Erythroblast (primary cell): ENCODE measurements around the gene NR3C2.

Source experiments
- GATA1 ChIP-seq: IDR thresholded peaks from 2 replicates; pipeline ENCODE4 v1.6.1; 2011; ENCODE audit warnings: low read depth, mild to moderate bottlenecking, control low read depth, low read length, moderate library complexity
- POLR2A ChIP-seq: IDR thresholded peaks from 2 replicates; pipeline ENCODE4 v1.6.1; 2011; ENCODE audit warnings: mild to moderate bottlenecking, low read length

GRCh38 chr4:148395771-148396170 lies 46.4 kb downstream of the NR3C2 start:
- no peak for TF ChIP-seq POLR2A
- TF ChIP-seq GATA1 = no peak
